IMR-90 (cell line): ENCODE results near the gene SHROOM1. TPM values are rescaled to one million over a fixed set of nuclear protein-coding genes. Genes with fewer than 3 reads are reported as not detected.
"Not testable (repeated sequence)": the region's sequence is repeated elsewhere in the genome, so short reads cannot be mapped to it uniquely, and the experiment has no call there.

Experiments used
- ATAC-seq: fragments of 200-7000 bp; cut with Tn5 transposase; 2 replicates; pipeline ENCODE4 v1.9.1; 2020; ENCODE audit warnings: low read depth, mild to moderate bottlenecking, moderate library complexity
- BruUV-seq: library from RNA; stranded (reverse); fragments of 400-500 nt; replicated peaks from 2 replicates; lab custom pipeline; 2021; lab: Mats Ljungman, UMichigan
- CTCF ChIA-PET: fragments of 300-600 bp; formaldehyde crosslinking; extraction: SDS; loops from one replicate; lab custom pipeline; 2021; ENCODE audit warnings: antibody characterized with exemption; lab: Yijun Ruan, JAX
- POLR2A ChIA-PET: fragments of 300-600 bp; sonication (Branson Sonifier 250); formaldehyde crosslinking; loops from one replicate; lab custom pipeline; 2022; ENCODE audit warnings: antibody characterized with exemption; ENCODE audit not compliant: unreplicated experiment; lab: Charles Lee
- DNase-seq: peaks from one replicate; pipeline ENCODE4 v3.0.0; 2013
- H2AFZ ChIP-seq: replicated peaks from 2 replicates; pipeline ENCODE3; 2013; ENCODE audit warnings: low read length, mild to moderate bottlenecking; ENCODE audit not compliant: poor library complexity
- H2AK5ac ChIP-seq: 2 replicates; pipeline ENCODE4 v1.6.1; 2013; ENCODE audit warnings: low read depth, low read length, inconsistent platforms
- H2AK9ac ChIP-seq: replicated peaks from 2 replicates; pipeline ENCODE3; 2013; ENCODE audit warnings: mild to moderate bottlenecking, low read depth, low read length, moderate library complexity; ENCODE audit not compliant: poor library complexity
- H2BK120ac ChIP-seq: 2 replicates; pipeline ENCODE4 v1.6.1; 2013; ENCODE audit warnings: low read depth, low read length, inconsistent platforms
- H2BK15ac ChIP-seq: 3 replicates; pipeline ENCODE4 v1.6.1; 2013; ENCODE audit warnings: low read depth, low read length, inconsistent platforms
- H2BK20ac ChIP-seq: 2 replicates; pipeline ENCODE4 v1.6.1; 2013; ENCODE audit warnings: low read depth, mild to moderate bottlenecking, inconsistent platforms, low read length, moderate library complexity
- H2BK5ac ChIP-seq: 2 replicates; pipeline ENCODE4 v1.6.1; 2013; ENCODE audit warnings: mild to moderate bottlenecking, low read depth, low read length, inconsistent platforms; ENCODE audit not compliant: poor library complexity, severe bottlenecking
- H3K14ac ChIP-seq: replicated peaks from 2 replicates; pipeline ENCODE4 v1.6.1; 2013; ENCODE audit warnings: low read depth, low read length, inconsistent platforms
- H3K18ac ChIP-seq: 2 replicates; pipeline ENCODE4 v1.6.1; 2013; ENCODE audit warnings: low read depth, low read length, control low read depth
- H3K23ac ChIP-seq: 2 replicates; pipeline ENCODE4 v1.6.1; 2013; ENCODE audit warnings: low read depth, low read length, inconsistent platforms
- H3K27ac ChIP-seq: 2 replicates; pipeline ENCODE4 v1.5.1; 2013; ENCODE audit warnings: mild to moderate bottlenecking, control low read depth, low read length; ENCODE audit not compliant: insufficient read depth
- H3K27me3 ChIP-seq: 2 replicates; pipeline ENCODE4 v1.6.1; 2013; ENCODE audit warnings: low read length; ENCODE audit not compliant: control insufficient read depth, insufficient read depth
- H3K36me3 ChIP-seq: 2 replicates; pipeline ENCODE4 v1.6.1; 2013; ENCODE audit warnings: low read length, mixed read lengths; ENCODE audit not compliant: control insufficient read depth, insufficient read depth
- H3K4ac ChIP-seq: 2 replicates; pipeline ENCODE4 v1.6.1; 2013; ENCODE audit warnings: low read depth, low read length, inconsistent platforms
- H3K4me1 ChIP-seq: 2 replicates; pipeline ENCODE4 v1.6.1; 2013; ENCODE audit warnings: low read length, mixed read lengths; ENCODE audit not compliant: control insufficient read depth, insufficient read depth
- H3K4me2 ChIP-seq: 2 replicates; pipeline ENCODE4 v1.6.1; 2013; ENCODE audit warnings: low read depth, mild to moderate bottlenecking, control low read depth, low read length, moderate library complexity
- H3K4me3 ChIP-seq: 2 replicates; pipeline ENCODE4 v1.5.1; 2013; ENCODE audit warnings: low read depth, mild to moderate bottlenecking, control low read depth, low read length, moderate library complexity; ENCODE audit not compliant: insufficient read depth
- H3K56ac ChIP-seq: 2 replicates; pipeline ENCODE4 v1.6.1; 2013; ENCODE audit warnings: low read length, inconsistent platforms; ENCODE audit not compliant: insufficient read depth; ENCODE audit errors: extremely low read depth
- H3K79me1 ChIP-seq, 2 experiments: 2 replicates each; pipeline ENCODE4 v1.6.1; 2013; ENCODE audit warnings: low read length in 2 of 2, inconsistent platforms in 1 of 2, low read depth in 1 of 2
- H3K9ac ChIP-seq: 2 replicates; pipeline ENCODE4 v1.6.1; 2013; ENCODE audit warnings: low read depth, low read length, control low read depth
- H3K9me1 ChIP-seq: 2 replicates; pipeline ENCODE4 v1.6.1; 2013; ENCODE audit warnings: low read length, inconsistent platforms; ENCODE audit not compliant: insufficient read depth
- H3K9me3 ChIP-seq: 2 replicates; pipeline ENCODE4 v1.6.1; 2013; ENCODE audit warnings: low read length; ENCODE audit not compliant: control insufficient read depth, insufficient read depth
- H4K20me1 ChIP-seq: 2 replicates; pipeline ENCODE4 v1.6.1; 2013; ENCODE audit warnings: low read length, inconsistent platforms; ENCODE audit not compliant: insufficient read depth
- H4K5ac ChIP-seq: 2 replicates; pipeline ENCODE4 v1.6.1; 2013; ENCODE audit warnings: mild to moderate bottlenecking, low read depth, low read length, control low read depth
- H4K8ac ChIP-seq, 2 experiments: 2 replicates each; pipeline ENCODE4 v1.6.1; 2013; ENCODE audit warnings: low read depth in 2 of 2, low read length in 2 of 2, control low read depth in 1 of 2, inconsistent platforms in 1 of 2
- H4K91ac ChIP-seq: 2 replicates; pipeline ENCODE4 v1.6.1; 2013; ENCODE audit warnings: low read depth, low read length, inconsistent platforms; ENCODE audit not compliant: insufficient read depth
- WGBS, 2 experiments: methylation state at CpG; one replicate each; pipeline versions ENCODE4 v1.1.5 to v1.1.7; 2013; ENCODE audit warnings: missing lambda C conversion rate in 2 of 2; ENCODE audit not compliant: insufficient read length in 1 of 2; ENCODE audit errors: extremely low coverage in 2 of 2; 5-methylcytosine and 5-hydroxymethylcytosine counted together
- dilution Hi-C: fragments of 300-500 bp; cut with HindIII; formaldehyde crosslinking; loops from one replicate; pipeline ENCODE4 v1.14.3; 2018; ENCODE audit warnings: low sequenced_read_pairs; ENCODE audit not compliant: unreplicated experiment
- in situ Hi-C: fragments of 300-500 bp; cut with MboI; formaldehyde crosslinking; loops from 3 replicates; pipeline ENCODE4 v1.14.3; 2019; ENCODE audit warnings: low sequenced_read_pairs, inconsistent platforms, mixed read lengths
- intact Hi-C: fragments of 100-400 bp; cut with micrococcal nuclease; formaldehyde crosslinking; loops from 2 replicates; pipeline ENCODE4 v1.10.0; 2022
- polyA plus RNA-seq, 3 experiments: library from polyadenylated mRNA; depleted of rRNA; stranded (reverse); fragments of >200 nt; gene quantifications; 2 replicates each; pipeline ENCODE4 v1.2.3, GENCODE V29; 2012; ENCODE audit warnings: low replicate concordance in 1 of 3
- total RNA-seq: library from RNA; depleted of rRNA; stranded (reverse); fragments of >200 nt; gene quantifications from 2 replicates; pipeline ENCODE4 v1.2.3, GENCODE V29; 2012

SHROOM1 gene
- total and polyA plus RNA-seq, 2 of the 4 experiments (the other 2 are of a cell fraction) = 1.4 to 6.3 TPM

DNA sequence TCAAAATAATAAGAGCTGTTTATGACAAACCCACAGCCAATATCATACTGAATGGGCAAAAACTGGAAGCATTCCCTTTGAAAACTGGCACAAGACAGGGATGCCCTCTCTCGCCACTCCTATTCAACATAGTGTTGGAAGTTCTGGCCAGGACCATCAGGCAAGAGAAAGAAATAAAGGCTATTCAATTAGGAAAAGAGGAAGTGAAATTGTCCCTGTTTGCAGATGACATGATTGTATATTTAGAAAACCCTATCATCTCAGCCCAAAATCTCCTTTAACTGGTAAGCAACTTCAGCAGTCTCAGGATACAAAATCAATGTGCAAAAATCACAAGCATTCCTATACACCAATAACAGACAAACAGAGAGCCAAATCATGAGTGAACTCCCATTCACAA, 26.2 kb downstream of the SHROOM1 start:
- no CpG with 5 or more reads among the region's 1 CpG for WGBS, 2 experiments
- H3K4me1 ChIP-seq, H2BK20ac ChIP-seq, H2AK5ac ChIP-seq, H3K4me3 ChIP-seq, DNase-seq, H3K9me3 ChIP-seq, H2BK15ac ChIP-seq, H3K18ac ChIP-seq, H2AFZ ChIP-seq, H3K23ac ChIP-seq, H3K36me3 ChIP-seq, H3K9me1 ChIP-seq, H3K79me1 ChIP-seq, H3K9ac ChIP-seq, H3K4me2 ChIP-seq, CTCF ChIA-PET, H3K56ac ChIP-seq, H4K5ac ChIP-seq, dilution Hi-C loops, H4K91ac ChIP-seq, H3K27ac ChIP-seq, H3K14ac ChIP-seq, H2BK120ac ChIP-seq, intact Hi-C loops, POLR2A ChIA-PET, H3K4ac ChIP-seq, H2AK9ac ChIP-seq, H2BK5ac ChIP-seq, BruUV-seq, ATAC-seq, in situ Hi-C loops, H4K20me1 ChIP-seq, H4K8ac ChIP-seq: not testable (repeated sequence)
- H3K27me3 ChIP-seq = peaks cover 22% of the 10 kb centered on the region

DNA sequence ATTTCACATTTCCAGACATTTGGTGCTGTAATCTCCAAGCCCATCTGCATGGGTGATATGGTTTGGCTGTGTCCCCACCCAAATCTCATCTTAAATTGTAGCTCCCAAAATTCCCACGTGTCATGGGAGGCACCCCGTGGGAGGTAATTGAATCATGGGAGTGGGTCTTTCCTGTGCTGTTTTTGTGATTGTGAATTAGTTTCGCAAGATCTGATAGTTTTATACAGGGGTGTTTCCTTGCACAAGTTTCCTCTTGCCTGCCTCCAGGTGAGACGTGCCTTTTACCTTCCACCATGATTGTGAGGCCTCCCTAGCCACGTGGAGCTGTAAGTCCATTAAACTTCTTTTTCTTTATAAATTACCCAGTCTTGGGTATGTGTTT, 27.8 kb downstream of the SHROOM1 start:
- H3K18ac ChIP-seq, H3K4me1 ChIP-seq, H3K23ac ChIP-seq, intact Hi-C loops, H3K56ac ChIP-seq, H3K4me2 ChIP-seq, H3K9me3 ChIP-seq, BruUV-seq, H2AK9ac ChIP-seq, H3K9me1 ChIP-seq, H2BK120ac ChIP-seq, in situ Hi-C loops, H2BK5ac ChIP-seq, H4K8ac ChIP-seq, H3K4ac ChIP-seq, POLR2A ChIA-PET, H2AK5ac ChIP-seq, H3K27ac ChIP-seq, DNase-seq, H3K9ac ChIP-seq, dilution Hi-C loops, H2BK15ac ChIP-seq, H3K14ac ChIP-seq, H4K20me1 ChIP-seq, ATAC-seq, H2BK20ac ChIP-seq, H3K36me3 ChIP-seq, H4K91ac ChIP-seq, H2AFZ ChIP-seq, H3K4me3 ChIP-seq, H4K5ac ChIP-seq, H3K79me1 ChIP-seq: not testable (repeated sequence)
- no CpG with 5 or more reads among the region's 5 CpGs for WGBS, 2 experiments
- H3K27me3 ChIP-seq = peaks cover 17% of the 10 kb centered on the region
- CTCF ChIA-PET = interaction anchor here (1.9 kb wide), 1 partner anchor 17 kb away, joined by 4 read pairs; no protein-coding TSS in a partner anchor
